ENCODE results near the gene CARM1.

DNA sequence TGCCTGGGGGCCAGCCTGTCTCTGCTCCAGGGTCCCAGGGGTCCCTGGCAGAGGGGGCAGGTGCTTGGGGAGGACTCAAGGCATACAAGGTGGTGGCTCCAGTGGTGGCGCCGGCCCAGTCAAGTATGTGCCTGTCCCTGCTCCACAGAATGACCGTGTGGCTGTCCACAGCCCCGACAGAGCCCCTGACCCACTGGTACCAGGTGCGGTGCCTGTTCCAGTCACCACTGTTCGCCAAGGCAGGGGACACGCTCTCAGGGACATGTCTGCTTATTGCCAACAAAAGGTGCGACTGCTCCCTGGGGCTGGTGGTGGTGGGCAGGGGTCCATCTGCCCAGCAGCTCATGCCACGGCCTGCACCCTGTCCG is 48.9 kb downstream of the CARM1 start:
- TF ChIP-seq POLR2A (IDR thresholded peaks at IDR 0.05), result no peak
- TF ChIP-seq, protein P1, sequence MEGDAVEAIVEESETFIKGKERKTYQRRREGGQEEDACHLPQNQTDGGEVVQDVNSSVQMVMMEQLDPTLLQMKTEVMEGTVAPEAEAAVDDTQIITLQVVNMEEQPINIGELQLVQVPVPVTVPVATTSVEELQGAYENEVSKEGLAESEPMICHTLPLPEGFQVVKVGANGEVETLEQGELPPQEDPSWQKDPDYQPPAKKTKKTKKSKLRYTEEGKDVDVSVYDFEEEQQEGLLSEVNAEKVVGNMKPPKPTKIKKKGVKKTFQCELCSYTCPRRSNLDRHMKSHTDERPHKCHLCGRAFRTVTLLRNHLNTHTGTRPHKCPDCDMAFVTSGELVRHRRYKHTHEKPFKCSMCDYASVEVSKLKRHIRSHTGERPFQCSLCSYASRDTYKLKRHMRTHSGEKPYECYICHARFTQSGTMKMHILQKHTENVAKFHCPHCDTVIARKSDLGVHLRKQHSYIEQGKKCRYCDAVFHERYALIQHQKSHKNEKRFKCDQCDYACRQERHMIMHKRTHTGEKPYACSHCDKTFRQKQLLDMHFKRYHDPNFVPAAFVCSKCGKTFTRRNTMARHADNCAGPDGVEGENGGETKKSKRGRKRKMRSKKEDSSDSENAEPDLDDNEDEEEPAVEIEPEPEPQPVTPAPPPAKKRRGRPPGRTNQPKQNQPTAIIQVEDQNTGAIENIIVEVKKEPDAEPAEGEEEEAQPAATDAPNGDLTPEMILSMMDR (IDR thresholded peaks at IDR 0.05), result no peak

All from body of pancreas (tissue), 4 donors.